Right renal pelvis (tissue), 4 donors: ENCODE measurements around the gene MXRA7. TPM values are rescaled to one million over a fixed set of nuclear protein-coding genes. Genes with fewer than 3 reads are reported as not detected.
"Not testable (repeated sequence)": the region's sequence is repeated elsewhere in the genome, so short reads cannot be mapped to it uniquely, and the experiment has no call there.

ENCODE experiments used
- DNase-seq, 4 donors: peaks; one replicate each; pipeline ENCODE4 v3.0.0-alpha.2; 2013; ENCODE audit warnings: low read depth in 4 of 4, low spot score in 3 of 4, missing footprints in 1 of 4
- polyA plus RNA-seq, 4 donors: library from polyadenylated mRNA; unstranded; fragments of 120-200 nt; gene quantifications; one replicate each; pipeline ENCODE4 v1.2.1, GENCODE V29; 2013; ENCODE audit not compliant: insufficient read length in 4 of 4

The MXRA7 gene
- polyA plus RNA-seq, 4 donors: 107 to 127 (median 118) TPM

GRCh38 chr17:76657505-76658241 lies 53.1 kb downstream of the MXRA7 start:
- DNase-seq: no peak

GRCh38 chr17:76654408-76654807 lies 56.4 kb downstream of the MXRA7 start:
- no peak for DNase-seq

DNA sequence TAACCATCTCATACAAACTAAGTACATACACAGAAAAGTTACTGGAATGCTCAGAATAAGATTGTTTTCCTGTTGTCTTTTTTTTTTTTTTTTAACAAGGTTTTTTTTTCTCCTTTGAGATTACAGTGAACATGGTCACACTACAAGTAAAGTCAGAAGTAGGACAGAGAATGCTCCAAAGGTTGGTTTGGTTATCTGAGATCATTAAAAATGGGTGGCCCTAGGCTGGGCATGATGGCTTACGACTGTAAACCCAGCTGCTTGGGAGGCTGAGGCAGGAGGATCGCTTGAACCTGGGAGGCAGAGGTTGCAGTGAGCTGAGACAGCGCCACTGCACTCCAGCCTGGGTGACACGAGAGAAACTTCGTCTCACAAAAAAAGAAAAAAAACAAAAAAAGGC lies 60.3 kb downstream of the MXRA7 start:
- DNase-seq: no peak

- DNase-seq: no peak
These were observed 64.1 kb downstream of the MXRA7 start for GRCh38 chr17:76646712-76647111.

- no peak for DNase-seq
These were observed 65.3 kb downstream of the MXRA7 start for GRCh38 chr17:76645481-76645880.

GRCh38 chr17:76644995-76645394 lies 65.8 kb downstream of the MXRA7 start:
- no peak for DNase-seq

GRCh38 chr17:76643553-76644148 lies 67.1 kb downstream of the MXRA7 start, which contains the start of gene ST6GALNAC1:
Gene ST6GALNAC1 (minus strand): TSS chr17:76643757. CDS start chr17:76643638, 119 bp downstream.
- no peak for DNase-seq

- no peak for DNase-seq
These were observed 67.8 kb downstream of the MXRA7 start for GRCh38 chr17:76642994-76643393.

DNA sequence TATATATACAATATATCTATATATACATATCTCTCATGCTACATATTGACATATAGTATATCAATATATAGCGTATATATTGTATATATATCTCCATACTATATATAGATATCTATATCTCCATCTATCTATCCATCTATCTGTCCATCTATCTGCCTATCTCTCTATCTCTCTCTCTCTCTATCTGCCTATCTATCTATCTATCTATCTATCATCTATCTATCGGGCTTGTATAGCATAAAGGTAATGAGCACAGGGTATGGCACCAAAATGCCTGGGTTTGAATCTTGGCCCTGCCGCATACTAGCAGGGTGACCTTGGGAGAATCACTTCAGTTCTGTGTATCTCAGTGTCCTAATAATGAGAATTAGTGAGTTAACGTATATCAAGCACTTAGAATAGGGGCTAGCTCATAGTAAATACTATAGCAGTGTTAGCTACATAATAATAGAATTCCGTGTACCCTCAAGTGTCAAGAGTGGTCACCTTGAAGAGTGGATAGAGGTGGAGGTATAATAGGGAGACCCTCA lies 68.7 kb downstream of the MXRA7 start:
- DNase-seq: no peak

GRCh38 chr17:76641501-76641900 lies 69.3 kb downstream of the MXRA7 start:
- no peak for DNase-seq

- DNase-seq: no peak
These were observed 70.0 kb downstream of the MXRA7 start for GRCh38 chr17:76640550-76641380.

DNA sequence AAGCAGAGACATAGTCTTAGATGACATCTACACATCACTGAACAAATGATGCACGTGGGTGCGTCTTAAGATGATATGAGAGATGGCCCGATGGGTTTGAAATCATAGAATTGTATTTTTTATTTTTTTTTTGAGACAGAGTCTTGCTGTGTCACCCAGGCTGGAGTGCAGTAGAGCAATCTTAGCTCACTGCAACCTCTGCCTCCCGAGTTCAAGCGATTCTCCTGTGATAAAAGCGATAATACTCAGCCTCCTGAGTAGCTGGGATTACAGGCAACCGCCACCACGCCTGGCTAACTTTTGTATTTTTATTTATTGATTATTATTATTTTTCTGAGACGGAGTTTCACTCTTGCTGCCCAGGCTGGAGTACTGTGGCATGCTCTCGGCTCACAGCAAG lies 72.5 kb downstream of the MXRA7 start:
- DNase-seq: no peak

DNA sequence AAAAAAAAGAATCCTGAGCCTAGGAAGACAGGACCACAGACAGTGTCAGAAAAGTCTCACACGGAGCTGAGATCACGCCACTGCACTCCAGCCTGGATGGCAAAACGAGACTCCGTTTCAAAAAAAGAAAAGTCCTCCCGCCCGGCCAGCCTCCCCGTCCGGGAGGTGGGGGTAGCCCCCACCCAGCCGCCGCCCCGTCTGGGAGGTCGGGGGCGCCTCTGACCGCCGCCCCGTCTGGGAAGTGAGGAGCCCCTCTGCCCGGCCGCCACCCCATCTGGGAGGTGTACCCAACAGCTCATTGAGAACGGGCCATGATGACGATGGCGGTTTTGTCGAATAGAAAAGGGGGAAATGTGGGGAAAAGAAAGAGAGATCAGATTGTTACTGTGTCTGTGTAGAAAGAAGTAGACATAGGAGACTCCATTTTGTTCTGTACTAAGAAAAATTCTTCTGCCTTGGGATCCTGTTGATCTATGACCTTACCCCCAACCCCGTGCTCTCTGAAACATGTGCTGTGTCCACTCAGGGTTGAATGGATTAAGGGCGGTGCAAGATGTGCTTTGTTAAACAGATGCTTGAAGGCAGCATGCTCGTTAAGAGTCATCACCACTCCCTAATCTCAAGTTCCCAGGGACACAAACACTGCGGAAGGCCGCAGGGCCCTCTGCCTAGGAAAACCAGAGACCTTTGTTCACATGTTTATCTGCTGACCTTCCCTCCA lies 74.1 kb downstream of the MXRA7 start:
- not testable (repeated sequence) for DNase-seq

DNA sequence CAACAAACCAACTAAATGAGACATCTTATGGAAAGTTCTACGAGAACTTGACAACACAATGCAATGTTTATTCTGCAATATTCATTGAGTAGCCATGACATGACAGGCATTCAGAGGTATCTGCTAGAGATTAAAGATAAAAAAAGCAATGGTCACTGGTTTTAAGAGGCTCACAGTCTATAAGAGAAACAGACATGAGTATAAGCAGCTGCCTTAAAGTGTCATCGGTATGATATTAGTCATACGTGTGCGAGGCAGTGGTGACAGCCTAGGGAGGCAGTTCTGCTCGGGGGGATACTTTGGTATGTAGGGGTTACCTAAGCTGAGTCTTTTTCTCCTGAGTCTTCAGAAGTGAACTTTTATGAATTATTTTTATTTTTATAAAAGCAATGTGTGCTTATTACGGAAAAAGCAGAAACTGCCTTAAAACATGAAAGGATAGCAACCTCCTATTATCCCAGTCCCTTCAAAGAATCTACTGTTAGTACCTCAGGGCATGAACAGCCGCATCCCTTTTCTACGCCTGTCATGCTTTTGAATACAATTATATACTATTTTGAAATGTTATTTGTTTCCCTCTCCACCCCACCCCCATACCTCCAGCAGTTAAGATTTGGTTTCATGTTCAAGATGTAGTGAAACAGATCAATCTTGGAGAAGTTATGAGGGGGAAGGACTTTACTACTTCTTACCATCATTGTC lies 75.0 kb downstream of the MXRA7 start:
- DNase-seq: no peak

GRCh38 chr17:76635039-76635438 lies 75.7 kb downstream of the MXRA7 start:
- DNase-seq: no peak

- no peak for DNase-seq
These were observed 77.0 kb downstream of the MXRA7 start for GRCh38 chr17:76633628-76634328.

DNA sequence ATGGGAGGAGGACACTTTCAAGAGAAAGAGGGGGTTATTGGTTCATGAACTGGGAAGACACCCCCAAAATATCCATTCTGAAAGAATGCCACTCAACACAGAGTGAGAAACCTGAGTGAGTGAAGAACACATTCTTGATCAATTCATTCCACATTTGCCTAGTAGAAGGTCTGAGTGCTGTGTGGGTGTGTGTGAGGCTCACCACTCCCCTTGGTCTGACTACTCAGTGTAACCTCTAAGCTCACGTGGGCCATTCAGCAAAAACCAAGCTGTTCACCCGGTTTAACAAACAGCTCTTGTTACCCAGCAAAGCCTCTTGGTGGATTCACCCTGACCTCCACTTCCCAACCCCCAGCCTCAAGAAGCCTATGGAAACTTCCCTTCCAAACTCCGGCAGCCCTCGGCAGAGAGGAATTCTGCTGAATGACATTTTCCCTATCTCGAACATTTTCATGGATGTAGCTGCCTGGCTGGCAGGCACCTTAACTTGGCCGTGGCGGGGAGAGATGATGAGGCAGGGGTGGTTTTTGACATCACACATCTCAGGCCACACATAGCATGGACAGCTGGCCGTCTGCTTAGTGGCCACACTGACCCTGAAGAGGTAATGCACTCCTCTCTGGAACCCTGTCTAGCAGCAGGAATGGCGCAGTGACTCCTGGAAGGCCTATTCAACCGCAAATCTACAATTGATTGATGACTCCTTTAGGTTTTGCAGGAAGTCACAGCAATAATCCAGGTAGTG lies 78.8 kb downstream of the MXRA7 start:
- DNase-seq: no peak

- DNase-seq: no peak
These were observed 80.6 kb downstream of the MXRA7 start for GRCh38 chr17:76630151-76630550.
